Esophagus muscularis mucosa (tissue), 4 donors: ENCODE measurements around the gene PAQR7.

ENCODE experiments used
- CTCF ChIP-seq, 3 experiments: fragments of 200-600 bp in 2 of 3; fragments of 450-650 bp in 1 of 3; sonication (generic) in 2 of 3; IDR thresholded peaks; one replicate each; pipeline ENCODE4 v1.5.1; 2017 to 2019; ENCODE audit warnings: antibody characterized with exemption in 3 of 3, mild to moderate bottlenecking in 2 of 3, moderate library complexity in 1 of 3
- EP300 ChIP-seq: sonication (generic); formaldehyde crosslinking; IDR thresholded peaks from one replicate; pipeline ENCODE4 v1.6.1; 2017; ENCODE audit warnings: antibody characterized with exemption
- POLR2A ChIP-seq: fragments of 450-650 bp; IDR thresholded peaks from one replicate; pipeline ENCODE4 v1.6.1; 2017; ENCODE audit warnings: antibody characterized with exemption, moderate library complexity, mild to moderate bottlenecking, low read depth
- POLR2AphosphoS5 ChIP-seq, 2 donors: sonication (generic); formaldehyde crosslinking; IDR thresholded peaks; one replicate each; pipeline ENCODE4 v1.6.1; 2017; ENCODE audit warnings: antibody characterized with exemption in 2 of 2

GRCh38 chr1:25906644-25907300 lies 31.3 kb upstream of the PAQR7 start:
- TF ChIP-seq POLR2A, result no peak
- no peak for TF ChIP-seq EP300
- no peak for TF ChIP-seq CTCF (IDR thresholded peaks at IDR 0.05)
- TF ChIP-seq POLR2AphosphoS5 (IDR thresholded peaks at IDR 0.05), result no peak
